Central memory CD4-positive, alpha-beta T cell (primary cell): Measurements from ENCODE around the gene RGL4.
"Not testable (repeated sequence)": the region's sequence is repeated elsewhere in the genome, so short reads cannot be mapped to it uniquely, and the experiment has no call there.

Source experiments
- DNase-seq: peaks from one replicate; pipeline ENCODE4 v3.0.0; 2022

RGL4 gene

GRCh38 chr22:23698673-23699235 lies 7.9 kb downstream of the RGL4 start:
- DNase-seq = no peak

- no peak for DNase-seq
Measured at GRCh38 chr22:23700706-23701105, 9.9 kb downstream of the RGL4 start.

- no peak for DNase-seq
Measured at GRCh38 chr22:23704062-23704461, 13.2 kb downstream of the RGL4 start.

GRCh38 chr22:23704829-23705228 lies 14.0 kb downstream of the RGL4 start:
- DNase-seq = peak; percentile 42

- DNase-seq = no peak
Measured at GRCh38 chr22:23705358-23705757, 14.5 kb downstream of the RGL4 start.

GRCh38 chr22:23708270-23708669 lies 17.5 kb downstream of the RGL4 start:
- no peak for DNase-seq

- DNase-seq = no peak
Measured at GRCh38 chr22:23709107-23709506, 18.3 kb downstream of the RGL4 start.

GRCh38 chr22:23712256-23712655 lies 21.4 kb downstream of the RGL4 start:
- no peak for DNase-seq

GRCh38 chr22:23713696-23714595 lies 23.1 kb downstream of the RGL4 start:
- no peak for DNase-seq

- DNase-seq = no peak
Measured at GRCh38 chr22:23714596-23715578, 24.1 kb downstream of the RGL4 start.

- DNase-seq = no peak
Measured at GRCh38 chr22:23715806-23716375, 25.1 kb downstream of the RGL4 start.

GRCh38 chr22:23716811-23717801 lies 26.3 kb downstream of the RGL4 start:
- peak; percentile 77 for DNase-seq

GRCh38 chr22:23718371-23719165 lies 27.8 kb downstream of the RGL4 start:
- no peak for DNase-seq

GRCh38 chr22:23720855-23721254 lies 30.0 kb downstream of the RGL4 start:
- DNase-seq = no peak

GRCh38 chr22:23722160-23722559 lies 31.3 kb downstream of the RGL4 start:
- no peak for DNase-seq

GRCh38 chr22:23722724-23723123 lies 31.9 kb downstream of the RGL4 start:
- DNase-seq = no peak

GRCh38 chr22:23728108-23728507 lies 37.3 kb downstream of the RGL4 start:
- DNase-seq = not testable (repeated sequence)

- DNase-seq = no peak
Measured at GRCh38 chr22:23737696-23738095, 46.9 kb downstream of the RGL4 start.

- DNase-seq = no peak
Measured at GRCh38 chr22:23742505-23743264, 51.9 kb downstream of the RGL4 start.

GRCh38 chr22:23743303-23743705 lies 52.5 kb downstream of the RGL4 start:
- DNase-seq = no peak
